B cell (primary cell): ENCODE data around the gene SPPL2B.

Experiments used
- EZH2 ChIP-seq: IDR thresholded peaks from 2 replicates; pipeline ENCODE4 v1.6.1; 2012; ENCODE audit warnings: borderline replicate concordance, low read depth, mild to moderate bottlenecking, moderate library complexity, low read length; ENCODE audit not compliant: insufficient read depth, poor library complexity, severe bottlenecking
- TF ChIP-seq, protein P1 (sequence below): fragments of 200-600 bp; IDR thresholded peaks from one replicate; pipeline ENCODE4 v1.8.0; 2022; ENCODE audit warnings: antibody characterized with exemption, mild to moderate bottlenecking

GRCh38 chr19:2345794-2346663, 17.5 kb downstream of the SPPL2B start:
- TF ChIP-seq, protein P1, sequence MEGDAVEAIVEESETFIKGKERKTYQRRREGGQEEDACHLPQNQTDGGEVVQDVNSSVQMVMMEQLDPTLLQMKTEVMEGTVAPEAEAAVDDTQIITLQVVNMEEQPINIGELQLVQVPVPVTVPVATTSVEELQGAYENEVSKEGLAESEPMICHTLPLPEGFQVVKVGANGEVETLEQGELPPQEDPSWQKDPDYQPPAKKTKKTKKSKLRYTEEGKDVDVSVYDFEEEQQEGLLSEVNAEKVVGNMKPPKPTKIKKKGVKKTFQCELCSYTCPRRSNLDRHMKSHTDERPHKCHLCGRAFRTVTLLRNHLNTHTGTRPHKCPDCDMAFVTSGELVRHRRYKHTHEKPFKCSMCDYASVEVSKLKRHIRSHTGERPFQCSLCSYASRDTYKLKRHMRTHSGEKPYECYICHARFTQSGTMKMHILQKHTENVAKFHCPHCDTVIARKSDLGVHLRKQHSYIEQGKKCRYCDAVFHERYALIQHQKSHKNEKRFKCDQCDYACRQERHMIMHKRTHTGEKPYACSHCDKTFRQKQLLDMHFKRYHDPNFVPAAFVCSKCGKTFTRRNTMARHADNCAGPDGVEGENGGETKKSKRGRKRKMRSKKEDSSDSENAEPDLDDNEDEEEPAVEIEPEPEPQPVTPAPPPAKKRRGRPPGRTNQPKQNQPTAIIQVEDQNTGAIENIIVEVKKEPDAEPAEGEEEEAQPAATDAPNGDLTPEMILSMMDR = no peak
- TF ChIP-seq EZH2 = no peak
